Measurements from ENCODE around the gene TFCP2. TPM values are rescaled to one million over a fixed set of nuclear protein-coding genes. Genes with fewer than 3 reads are reported as not detected.
A peak's percentile ranks its signal among the peaks of the same experiment; 100 is the strongest.
"Not testable (repeated sequence)": the region's sequence is repeated elsewhere in the genome, so short reads cannot be mapped to it uniquely, and the experiment has no call there.

TFCP2 gene
- total RNA-seq, 2 experiments from 2014 or later: 9.4 to 11.7 TPM

DNA sequence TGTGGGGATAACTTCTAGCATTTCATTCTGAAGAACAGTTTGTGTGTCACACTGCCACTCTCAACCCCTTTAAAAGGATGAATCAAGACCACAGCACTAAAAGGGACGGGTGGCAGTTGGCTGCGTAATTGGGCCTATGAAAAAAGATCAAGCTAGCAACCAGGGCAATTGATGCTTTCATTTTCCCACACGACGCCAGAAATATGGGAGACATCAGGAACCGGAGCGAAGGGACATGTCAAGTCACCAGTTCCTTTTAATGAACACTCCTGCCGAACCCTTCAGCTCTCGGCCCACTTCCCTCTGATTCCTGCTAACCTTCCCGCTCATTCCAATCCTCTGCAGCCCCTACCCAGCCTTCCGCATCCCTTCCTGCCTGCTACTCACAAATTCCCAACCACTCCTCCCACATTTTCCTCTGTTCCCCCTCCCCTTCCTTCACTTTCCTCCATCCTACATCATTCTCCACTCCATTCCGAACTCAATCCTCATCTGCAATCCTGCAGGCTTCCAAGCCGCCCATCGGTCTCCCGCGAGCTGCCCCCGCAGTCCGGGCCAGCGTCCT, 90.3 kb downstream of the TFCP2 start:
- POLR2A ChIA-PET: interaction anchor here (0.8 to 2.9 kb wide), 7 partner anchors 21 to 1923 kb away, joined by 3 to 26 read pairs (median 10); partner anchors contain the start of genes ATF1, DAZAP2, EIF4B and POU6F1
- DNase-seq: peak in 9 of 14 experiments; percentile 4 to 54 (median 15)
- no peaks in the 10 kb centered on the region for H3K27me3 ChIP-seq (ENCODE audit: control insufficient read depth in 1 of 2, insufficient read depth in 2 of 2, low read length in 2 of 2)
- H3K9me3 Mint-ChIP-seq: no peaks in the 10 kb centered on the region
- peaks cover 47% of the 10 kb centered on the region for H3K4me1 Mint-ChIP-seq (ENCODE audit: low read depth)
- intact Hi-C loops (cut with DNase I, micrococcal nuclease): loop anchor here (1.0 to 10.0 kb wide), 7 partner anchors 34 to 320 kb away; partner anchors contain the start of genes ATF1 (in 2 of the 2), DAZAP2 (in 2 of the 2), LETMD1 (in 1 of the 2) and POU6F1 (in 1 of the 2)
- H3K4me3 Mint-ChIP-seq: peak overlapping the region; percentile 95
- CTCF ChIA-PET: interaction anchor here (1.3 to 1.5 kb wide), 2 partner anchors 60 to 318 kb away, joined by 3 read pairs; no protein-coding TSS in a partner anchor
- H3K27me3 Mint-ChIP-seq: no peaks in the 10 kb centered on the region
- H3K36me3 Mint-ChIP-seq (ENCODE audit: low read depth): peaks cover 20% of the 10 kb centered on the region
- peaks cover 20% of the 10 kb centered on the region for H3K4me1 ChIP-seq (ENCODE audit: insufficient read depth, low read length)
- peak overlapping the region; percentile 40 to 71 for H3K27ac ChIP-seq (ENCODE audit: low read depth in 1 of 2, low read length in 2 of 2)
- ATAC-seq (ENCODE audit: poor library complexity): no peak
- H3K36me3 ChIP-seq (ENCODE audit: insufficient read depth, low read length): no peaks in the 10 kb centered on the region
- peak overlapping the region; percentile 87 for H3K27ac Mint-ChIP-seq
- peak overlapping the region; percentile 84 for H3K4me3 ChIP-seq (ENCODE audit: low read length)
- TF ChIP-seq, protein P1, sequence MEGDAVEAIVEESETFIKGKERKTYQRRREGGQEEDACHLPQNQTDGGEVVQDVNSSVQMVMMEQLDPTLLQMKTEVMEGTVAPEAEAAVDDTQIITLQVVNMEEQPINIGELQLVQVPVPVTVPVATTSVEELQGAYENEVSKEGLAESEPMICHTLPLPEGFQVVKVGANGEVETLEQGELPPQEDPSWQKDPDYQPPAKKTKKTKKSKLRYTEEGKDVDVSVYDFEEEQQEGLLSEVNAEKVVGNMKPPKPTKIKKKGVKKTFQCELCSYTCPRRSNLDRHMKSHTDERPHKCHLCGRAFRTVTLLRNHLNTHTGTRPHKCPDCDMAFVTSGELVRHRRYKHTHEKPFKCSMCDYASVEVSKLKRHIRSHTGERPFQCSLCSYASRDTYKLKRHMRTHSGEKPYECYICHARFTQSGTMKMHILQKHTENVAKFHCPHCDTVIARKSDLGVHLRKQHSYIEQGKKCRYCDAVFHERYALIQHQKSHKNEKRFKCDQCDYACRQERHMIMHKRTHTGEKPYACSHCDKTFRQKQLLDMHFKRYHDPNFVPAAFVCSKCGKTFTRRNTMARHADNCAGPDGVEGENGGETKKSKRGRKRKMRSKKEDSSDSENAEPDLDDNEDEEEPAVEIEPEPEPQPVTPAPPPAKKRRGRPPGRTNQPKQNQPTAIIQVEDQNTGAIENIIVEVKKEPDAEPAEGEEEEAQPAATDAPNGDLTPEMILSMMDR (IDR thresholded peaks at IDR 0.05): no peak
- H3K9me3 ChIP-seq (ENCODE audit: control insufficient read depth in 1 of 2, insufficient read depth in 1 of 2, low read length in 2 of 2): no peaks in the 10 kb centered on the region

DNA sequence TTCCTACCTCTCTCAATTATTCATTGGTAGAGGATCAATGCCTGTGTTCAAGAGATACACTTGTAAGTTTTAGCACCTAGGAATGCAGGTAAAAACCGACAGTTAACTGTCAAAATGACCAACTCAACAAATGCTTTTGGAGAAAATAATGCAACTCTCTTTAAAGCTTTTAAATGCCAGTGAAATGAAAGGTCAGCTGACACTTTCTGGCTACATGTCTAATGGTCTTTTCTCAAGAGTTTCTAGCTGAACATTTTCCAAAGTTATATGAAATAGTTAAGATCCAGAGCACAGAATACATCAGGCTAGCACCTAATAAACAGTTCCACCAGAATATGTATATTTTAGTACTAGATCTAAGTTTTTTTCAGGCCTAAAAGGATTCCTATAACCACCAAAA, 91.5 kb downstream of the TFCP2 start:
- Mint-ChIP-seq H3K36me3 (ENCODE audit: low read depth) (peaks cover 22% of the 10 kb centered on the region), H3K27me3 (no peaks in the 10 kb centered on the region), H3K9me3 (no peaks in the 10 kb centered on the region), H3K4me3 (peak overlapping the region; percentile 95), H3K4me1 (ENCODE audit: low read depth) (peaks cover 57% of the 10 kb centered on the region), H3K27ac (no peak overlapping the region)
- H3K4me3 ChIP-seq (ENCODE audit: low read length): no peak overlapping the region
- intact Hi-C loops (cut with DNase I, micrococcal nuclease): loop anchor here (5.0 to 10.0 kb wide), 3 partner anchors 136 to 319 kb away; partner anchors contain the start of genes ATF1 (in 2 of the 2) and POU6F1 (in 1 of the 2)
- ATAC-seq (ENCODE audit: poor library complexity): no peak
- no peaks in the 10 kb centered on the region for H3K27me3 ChIP-seq (ENCODE audit: control insufficient read depth in 1 of 2, insufficient read depth in 2 of 2, low read length in 2 of 2)
- H3K36me3 ChIP-seq (ENCODE audit: insufficient read depth, low read length): no peaks in the 10 kb centered on the region
- DNase-seq: no peak
- no peaks in the 10 kb centered on the region for H3K9me3 ChIP-seq (ENCODE audit: control insufficient read depth in 1 of 2, insufficient read depth in 1 of 2, low read length in 2 of 2)
- no peak overlapping the region for H3K27ac ChIP-seq (ENCODE audit: low read depth in 1 of 2, low read length in 2 of 2)
- ChIA-PET POLR2A (interaction anchor here (2.7 to 2.9 kb wide), 2 partner anchors 55 to 136 kb away, joined by 14 to 22 read pairs; partner anchors contain the start of genes POU6F1 and SLC11A2), CTCF (interaction anchor here (1.6 kb wide), 1 partner anchor 33 kb away, joined by 3 read pairs; the partner anchor contains the start of gene LETMD1)
- peaks cover 22% of the 10 kb centered on the region for H3K4me1 ChIP-seq (ENCODE audit: insufficient read depth, low read length)
- TF ChIP-seq, protein P1 (IDR thresholded peaks at IDR 0.05): no peak

DNA sequence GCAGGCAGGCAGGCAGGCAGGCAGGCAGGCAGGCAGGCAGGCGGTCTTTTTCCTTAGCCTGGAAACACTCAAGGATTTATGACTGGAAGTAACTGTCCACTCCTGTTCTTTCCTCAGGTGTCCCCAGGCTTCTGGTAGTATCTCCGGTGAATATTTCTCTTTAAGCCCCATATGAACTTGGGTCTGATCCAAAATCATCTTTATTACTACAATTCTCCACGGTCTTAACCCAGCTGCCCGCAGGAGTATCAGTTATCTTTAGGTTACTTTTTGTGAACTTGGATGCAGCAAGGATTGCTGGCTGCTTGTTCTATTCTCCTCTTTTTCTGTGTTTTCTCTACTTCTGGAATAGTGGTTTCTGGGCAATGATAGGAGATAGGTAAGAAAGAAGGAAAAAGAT, 92.8 kb downstream of the TFCP2 start:
- Histone ChIP-seq H3K4me1 (ENCODE audit: insufficient read depth, low read length) (peaks cover 30% of the 10 kb centered on the region), H3K4me3 (ENCODE audit: low read length) (no peak overlapping the region), H3K27me3 (ENCODE audit: control insufficient read depth in 1 of 2, insufficient read depth in 2 of 2, low read length in 2 of 2) (no peaks in the 10 kb centered on the region), H3K36me3 (ENCODE audit: insufficient read depth, low read length) (no peaks in the 10 kb centered on the region), H3K27ac (ENCODE audit: low read depth in 1 of 2, low read length in 2 of 2) (no peak overlapping the region), H3K9me3 (ENCODE audit: control insufficient read depth in 1 of 2, insufficient read depth in 1 of 2, low read length in 2 of 2) (no peaks in the 10 kb centered on the region)
- Mint-ChIP-seq H3K4me1 (ENCODE audit: low read depth) (peaks cover 63% of the 10 kb centered on the region), H3K27ac (peak overlapping the region; percentile 51), H3K9me3 (no peaks in the 10 kb centered on the region), H3K27me3 (no peaks in the 10 kb centered on the region), H3K4me3 (no peak overlapping the region), H3K36me3 (ENCODE audit: low read depth) (peaks cover 31% of the 10 kb centered on the region)
- ATAC-seq (ENCODE audit: poor library complexity) (no peak), DNase-seq (no peak)
- CTCF ChIA-PET: interaction anchor here (1.6 kb wide), 1 partner anchor 32 kb away, joined by 3 read pairs; the partner anchor contains the start of gene LETMD1
- POLR2A ChIA-PET: no interaction called here
- TF ChIP-seq, protein P1 (IDR thresholded peaks at IDR 0.05): no peak
- intact Hi-C loops (cut with DNase I, micrococcal nuclease): loop anchor here (5.0 to 10.0 kb wide), 3 partner anchors 137 to 318 kb away; partner anchors contain the start of genes ATF1 (in 2 of the 2) and POU6F1 (in 1 of the 2)

DNA sequence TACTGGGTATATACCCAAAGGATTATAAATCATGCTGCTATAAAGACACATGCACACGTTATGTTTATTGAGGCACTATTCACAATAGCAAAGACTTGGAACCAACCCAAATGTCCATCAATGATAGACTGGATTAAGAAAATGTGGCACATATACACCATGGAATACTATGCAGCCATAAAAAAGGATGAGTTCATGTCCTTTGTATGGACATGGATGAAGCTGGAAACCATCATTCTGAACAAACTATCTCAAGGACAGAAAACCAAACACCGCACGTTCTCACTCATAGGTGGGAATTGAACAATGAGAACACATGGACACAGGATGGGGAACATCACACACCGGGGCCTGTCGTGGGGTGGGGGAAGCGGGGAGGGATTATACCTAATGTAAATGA, 94.1 kb downstream of the TFCP2 start:
- ATAC-seq (ENCODE audit: poor library complexity); H3K27me3 Mint-ChIP-seq; H3K27ac ChIP-seq (ENCODE audit: low read depth in 1 of 2, low read length in 2 of 2); DNase-seq; H3K9me3 ChIP-seq (ENCODE audit: control insufficient read depth in 1 of 2, insufficient read depth in 1 of 2, low read length in 2 of 2); intact Hi-C loops (cut with DNase I, micrococcal nuclease); H3K9me3 Mint-ChIP-seq; CTCF ChIA-PET; H3K4me3 Mint-ChIP-seq; H3K4me3 ChIP-seq (ENCODE audit: low read length); H3K27ac Mint-ChIP-seq; H3K36me3 ChIP-seq (ENCODE audit: insufficient read depth, low read length); POLR2A ChIA-PET; H3K27me3 ChIP-seq (ENCODE audit: control insufficient read depth in 1 of 2, insufficient read depth in 2 of 2, low read length in 2 of 2): not testable (repeated sequence)
- Mint-ChIP-seq H3K36me3 (ENCODE audit: low read depth) (peaks cover 36% of the 10 kb centered on the region), H3K4me1 (ENCODE audit: low read depth) (peaks cover 63% of the 10 kb centered on the region)
- peaks cover 28% of the 10 kb centered on the region for H3K4me1 ChIP-seq (ENCODE audit: insufficient read depth, low read length)

DNA sequence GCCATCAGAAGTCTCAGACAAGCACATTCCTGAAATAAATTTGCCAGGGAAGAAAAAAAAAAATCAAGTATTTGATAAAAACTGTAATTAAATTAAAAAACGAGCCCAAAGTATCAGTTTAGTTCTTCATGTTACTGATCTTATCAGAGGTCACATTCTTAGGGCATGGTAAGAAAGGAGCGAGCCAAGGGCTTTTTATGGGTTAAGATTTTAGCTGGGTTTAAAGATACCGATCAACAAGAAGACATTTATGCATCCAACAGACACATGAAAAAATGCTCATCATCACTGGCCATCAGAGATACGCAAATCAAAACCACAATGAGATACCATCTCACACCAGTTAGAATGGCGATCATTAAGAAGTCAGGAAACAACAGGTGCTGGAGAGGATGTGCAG, 94.6 kb downstream of the TFCP2 start:
- H3K4me3 ChIP-seq (ENCODE audit: low read length); H3K9me3 Mint-ChIP-seq; ATAC-seq (ENCODE audit: poor library complexity); DNase-seq; H3K4me3 Mint-ChIP-seq; H3K27ac ChIP-seq (ENCODE audit: low read depth in 1 of 2, low read length in 2 of 2); H3K27me3 Mint-ChIP-seq; POLR2A ChIA-PET; intact Hi-C loops (cut with DNase I, micrococcal nuclease); CTCF ChIA-PET; H3K9me3 ChIP-seq (ENCODE audit: control insufficient read depth in 1 of 2, insufficient read depth in 1 of 2, low read length in 2 of 2); H3K27ac Mint-ChIP-seq; H3K27me3 ChIP-seq (ENCODE audit: control insufficient read depth in 1 of 2, insufficient read depth in 2 of 2, low read length in 2 of 2); H3K36me3 ChIP-seq (ENCODE audit: insufficient read depth, low read length): not testable (repeated sequence)
- peaks cover 24% of the 10 kb centered on the region for H3K4me1 ChIP-seq (ENCODE audit: insufficient read depth, low read length)
- peaks cover 59% of the 10 kb centered on the region for H3K4me1 Mint-ChIP-seq (ENCODE audit: low read depth)
- peaks cover 41% of the 10 kb centered on the region for H3K36me3 Mint-ChIP-seq (ENCODE audit: low read depth)
